ENCODE data around the gene SMIM45.

SMIM45 gene

GRCh38 chr22:41917903-41918791 is 33.8 kb upstream of the SMIM45 start:
- no peaks in the 10 kb centered on the region for H3K36me3 ChIP-seq
- no peak overlapping the region for H3K27ac ChIP-seq
- no peaks in the 10 kb centered on the region for H3K9me3 ChIP-seq (ENCODE audit: severe bottlenecking)
- no peak for DNase-seq
- H3K27me3 ChIP-seq (ENCODE audit: insufficient read depth, low read depth, severe bottlenecking) = peaks cover 36% of the 10 kb centered on the region
- no peak overlapping the region for H3K4me3 ChIP-seq (ENCODE audit: low read depth, low read length)
- no peak for TF ChIP-seq CTCF (IDR thresholded peaks at IDR 0.05; ENCODE audit: low read depth, low read length)

GRCh38 chr22:41919357-41920224 is 32.4 kb upstream of the SMIM45 start:
- peaks cover 26% of the 10 kb centered on the region for H3K27me3 ChIP-seq (ENCODE audit: insufficient read depth, low read depth, severe bottlenecking)
- DNase-seq = peak; percentile 53
- no peak overlapping the region for H3K27ac ChIP-seq
- H3K4me3 ChIP-seq (ENCODE audit: low read depth, low read length) = peak overlapping the region; percentile 17
- H3K36me3 ChIP-seq = no peaks in the 10 kb centered on the region
- no peaks in the 10 kb centered on the region for H3K9me3 ChIP-seq (ENCODE audit: severe bottlenecking)
- no peak for TF ChIP-seq CTCF (IDR thresholded peaks at IDR 0.05; ENCODE audit: low read depth, low read length)

GRCh38 chr22:41920271-41920976 is 31.5 kb upstream of the SMIM45 start:
- TF ChIP-seq CTCF (IDR thresholded peaks at IDR 0.05; ENCODE audit: low read depth, low read length) = no peak
- Histone ChIP-seq H3K36me3 (no peaks in the 10 kb centered on the region), H3K27ac (no peak overlapping the region), H3K4me3 (ENCODE audit: low read depth, low read length) (no peak overlapping the region), H3K27me3 (ENCODE audit: insufficient read depth, low read depth, severe bottlenecking) (peaks cover 20% of the 10 kb centered on the region), H3K9me3 (ENCODE audit: severe bottlenecking) (no peaks in the 10 kb centered on the region)
- DNase-seq = no peak

GRCh38 chr22:41922328-41922727 is 29.6 kb upstream of the SMIM45 start:
- H3K27ac ChIP-seq = no peak overlapping the region
- H3K9me3 ChIP-seq (ENCODE audit: severe bottlenecking) = no peaks in the 10 kb centered on the region
- H3K4me3 ChIP-seq (ENCODE audit: low read depth, low read length) = no peak overlapping the region
- peaks cover 6% of the 10 kb centered on the region for H3K27me3 ChIP-seq (ENCODE audit: insufficient read depth, low read depth, severe bottlenecking)
- no peak for DNase-seq
- TF ChIP-seq CTCF (IDR thresholded peaks at IDR 0.05; ENCODE audit: low read depth, low read length) = no peak
- H3K36me3 ChIP-seq = no peaks in the 10 kb centered on the region

GRCh38 chr22:41922940-41923594 is 28.9 kb upstream of the SMIM45 start:
- H3K4me3 ChIP-seq (ENCODE audit: low read depth, low read length) = no peak overlapping the region
- no peak for TF ChIP-seq CTCF (IDR thresholded peaks at IDR 0.05; ENCODE audit: low read depth, low read length)
- H3K27me3 ChIP-seq (ENCODE audit: insufficient read depth, low read depth, severe bottlenecking) = no peaks in the 10 kb centered on the region

More at GRCh38 chr22:41922940-41923594, 28.9 kb upstream of the SMIM45 start:
- Histone ChIP-seq H3K9me3 (ENCODE audit: severe bottlenecking) (no peaks in the 10 kb centered on the region), H3K27ac (no peak overlapping the region), H3K36me3 (no peaks in the 10 kb centered on the region)
- DNase-seq = no peak
